DMS 273 (cell line): ENCODE measurements around the gene UGT1A10.
"Not testable (repeated sequence)": the region's sequence is repeated elsewhere in the genome, so short reads cannot be mapped to it uniquely, and the experiment has no call there.

ENCODE experiments used
- DNase-seq: peaks from one replicate; lab custom pipeline; 2025; ENCODE audit not compliant: unreplicated experiment; lab: John Stamatoyannopoulos, UW

The UGT1A10 gene

DNA sequence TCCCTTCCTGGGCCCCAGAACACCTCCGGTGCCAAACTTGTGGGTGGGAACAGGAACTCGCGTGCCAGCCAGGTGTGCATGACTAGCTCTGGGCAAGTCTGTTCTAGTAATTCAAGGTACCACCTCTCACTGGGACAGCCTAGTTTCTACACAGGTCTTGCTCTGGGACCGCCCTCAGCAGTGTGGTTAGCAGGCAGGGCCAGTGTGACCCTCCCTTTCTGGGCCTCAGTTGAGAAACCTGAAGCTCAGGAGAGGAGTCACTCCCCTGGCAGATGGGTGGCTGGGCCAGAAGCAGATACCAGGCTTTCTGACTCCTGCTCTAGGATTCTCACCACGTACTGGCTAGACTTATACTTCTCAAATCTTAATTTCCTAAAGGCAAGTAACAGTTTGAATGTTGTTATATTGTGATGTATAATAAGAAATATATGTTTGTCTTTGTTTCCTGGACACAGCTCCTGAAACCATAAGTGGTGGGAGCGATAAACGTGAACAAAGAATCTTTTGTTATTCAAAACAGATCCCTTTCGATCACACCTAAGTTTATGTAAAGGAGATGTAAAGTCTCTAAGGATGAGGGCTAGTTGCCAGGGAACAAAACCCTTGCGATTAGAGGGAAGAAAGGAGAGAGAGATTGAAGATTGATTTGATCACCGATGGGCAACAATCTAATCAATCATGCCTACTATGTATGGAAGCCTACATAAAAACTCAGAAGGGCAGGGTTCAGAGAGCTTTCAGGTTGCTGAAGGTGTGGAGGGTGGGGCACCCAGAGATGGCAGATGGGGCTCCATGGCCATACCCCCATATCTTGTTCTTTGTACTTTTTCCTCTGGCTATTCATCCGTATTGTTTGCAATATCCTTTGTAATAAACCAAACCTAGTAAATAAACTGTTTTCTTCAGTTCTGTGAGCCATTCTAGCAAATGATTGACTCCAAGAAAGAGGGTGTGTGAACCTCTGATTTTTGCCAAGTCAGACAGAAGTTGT, 55.5 kb downstream of the UGT1A10 start:
- no peak for DNase-seq

DNA sequence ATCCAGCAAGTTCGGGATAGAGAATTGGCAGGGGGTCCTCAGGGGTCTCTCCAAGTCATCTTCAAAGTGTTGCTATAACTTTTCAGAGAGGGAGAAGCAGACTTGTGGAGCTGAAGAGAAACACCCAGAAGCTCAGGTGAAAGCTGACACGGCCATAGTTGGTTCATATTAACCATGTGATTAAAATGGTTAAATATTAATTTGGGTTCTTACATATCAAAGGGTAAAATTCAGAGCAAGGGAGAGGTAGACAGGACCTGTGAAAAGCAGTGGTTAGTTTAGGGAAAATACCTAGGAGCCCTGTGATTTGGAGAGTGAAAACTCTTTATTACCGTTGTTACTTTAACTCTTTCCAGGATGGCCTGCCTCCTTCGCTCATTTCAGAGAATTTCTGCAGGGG, 56.4 kb downstream of the UGT1A10 start, which contains the start of gene UGT1A6:
TSS of gene UGT1A6 (plus strand) at position 243 of the 400 bp plus-strand sequence. CDS start at position 358, 115 bp downstream.
- no peak for DNase-seq

DNA sequence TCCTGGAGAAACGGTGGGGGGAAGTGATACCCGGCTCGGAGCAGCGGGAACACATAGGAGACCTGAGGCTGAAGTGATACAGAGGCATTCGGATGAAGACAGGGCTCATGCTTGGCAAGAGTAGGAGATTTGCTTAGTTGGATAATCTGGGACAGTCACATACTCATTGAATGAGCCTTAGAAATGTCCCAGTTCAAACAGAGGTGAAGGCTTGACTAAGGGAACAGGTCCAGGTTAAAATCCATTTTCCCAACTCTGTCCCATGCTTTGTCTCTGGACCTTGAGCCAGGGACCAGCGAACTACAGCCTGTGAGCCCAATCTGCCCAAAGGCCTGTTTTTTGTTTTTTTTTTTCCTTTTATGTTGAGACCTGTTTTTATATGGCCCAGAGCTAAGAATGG, 57.7 kb downstream of the UGT1A10 start:
- no peak for DNase-seq

DNA sequence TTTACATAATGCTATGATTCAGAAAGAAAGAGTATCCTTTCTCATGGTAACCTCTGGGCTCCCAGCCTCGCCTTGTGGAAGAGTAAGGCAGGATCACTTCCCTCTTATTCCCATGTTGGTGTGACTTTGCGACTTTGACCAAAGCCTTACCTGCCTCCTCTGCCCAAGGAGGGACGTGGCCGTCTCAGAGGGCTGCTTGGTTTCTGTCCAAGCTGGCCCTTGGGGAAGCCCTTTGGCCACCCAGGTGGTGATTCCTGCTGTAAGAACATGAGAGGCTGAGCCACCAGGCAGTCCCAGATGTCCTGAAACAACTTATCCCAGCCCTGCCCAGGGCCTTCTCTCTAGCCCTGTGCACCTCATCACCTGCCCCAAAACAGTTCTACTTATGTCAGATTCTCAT, 62.5 kb downstream of the UGT1A10 start:
- no peak for DNase-seq

DNA sequence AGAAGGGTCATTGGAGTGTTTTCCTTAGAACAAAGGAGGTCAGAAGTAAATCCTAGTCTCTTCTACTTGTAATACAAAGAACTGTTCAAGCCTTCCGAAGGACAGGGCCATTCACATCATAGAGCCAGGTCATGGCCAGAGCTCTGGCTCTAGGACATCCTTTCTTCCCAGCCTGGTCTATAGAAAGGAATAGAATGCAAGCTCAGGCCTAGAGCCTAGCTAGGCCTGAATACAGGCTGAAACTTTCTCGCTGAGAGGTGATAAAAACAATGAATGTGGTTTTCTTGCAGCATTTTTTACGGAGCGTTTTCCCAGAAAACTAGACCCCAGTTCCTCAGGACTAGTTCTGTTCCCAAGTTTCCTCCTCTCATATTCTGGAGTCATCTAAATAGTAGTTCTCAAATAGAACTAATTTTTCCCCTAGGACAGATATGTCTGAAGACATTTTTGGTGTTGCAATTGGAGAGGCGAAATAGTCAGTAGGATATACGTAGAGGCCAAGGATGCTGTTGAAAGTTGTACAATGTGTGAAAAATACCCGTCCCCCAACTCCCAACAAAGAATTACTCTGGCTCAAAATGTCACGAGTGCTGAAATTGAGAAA, 63.3 kb downstream of the UGT1A10 start:
- DNase-seq = no peak

DNA sequence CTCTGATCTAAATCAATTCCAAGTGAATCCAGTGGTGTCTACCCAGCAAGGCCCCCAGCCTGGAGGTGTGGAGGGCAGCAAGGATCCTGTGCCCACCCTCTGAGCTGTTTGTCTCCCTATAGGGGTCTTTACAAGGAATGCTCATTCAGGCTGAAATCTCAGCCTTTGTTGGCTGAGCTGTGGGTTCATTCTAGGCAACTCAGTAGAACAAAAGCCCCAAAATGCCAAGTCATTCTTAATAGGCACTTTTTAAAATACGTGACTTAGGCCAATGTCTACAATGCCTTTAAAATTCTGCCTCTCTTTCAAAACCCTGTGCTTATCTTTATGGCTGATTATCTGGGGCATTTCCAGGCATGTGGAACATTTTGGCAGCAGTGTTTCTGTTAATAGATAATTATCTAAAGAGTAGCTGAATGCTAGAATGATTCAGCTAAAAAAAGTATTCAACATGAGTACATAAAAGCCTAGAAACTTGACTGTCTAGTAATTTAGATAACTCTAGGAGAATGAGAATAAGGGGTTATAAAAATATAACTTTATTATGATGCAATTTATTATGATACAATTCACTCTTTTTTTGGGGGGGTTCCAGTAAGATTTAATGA, 63.9 kb downstream of the UGT1A10 start:
- DNase-seq = peak; percentile 8

DNA sequence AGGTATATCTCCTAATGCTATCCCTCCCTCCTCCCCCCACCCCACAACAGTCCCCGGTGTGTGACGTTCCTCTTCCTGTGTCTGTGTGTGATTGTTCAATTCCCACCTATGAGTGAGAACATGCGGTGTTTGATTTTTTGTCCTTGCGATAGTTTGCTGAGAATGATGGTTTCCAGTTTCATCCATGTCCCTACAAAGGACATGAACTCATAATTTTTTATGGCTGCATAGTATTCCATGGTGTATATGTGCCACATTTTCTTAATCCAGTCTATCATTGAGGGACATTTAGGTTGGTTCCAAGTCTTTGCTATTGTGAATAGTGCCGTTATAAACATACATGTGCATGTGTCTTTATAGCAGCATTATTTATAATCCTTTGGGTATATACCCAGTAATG, 64.6 kb downstream of the UGT1A10 start:
- DNase-seq = not testable (repeated sequence)

DNA sequence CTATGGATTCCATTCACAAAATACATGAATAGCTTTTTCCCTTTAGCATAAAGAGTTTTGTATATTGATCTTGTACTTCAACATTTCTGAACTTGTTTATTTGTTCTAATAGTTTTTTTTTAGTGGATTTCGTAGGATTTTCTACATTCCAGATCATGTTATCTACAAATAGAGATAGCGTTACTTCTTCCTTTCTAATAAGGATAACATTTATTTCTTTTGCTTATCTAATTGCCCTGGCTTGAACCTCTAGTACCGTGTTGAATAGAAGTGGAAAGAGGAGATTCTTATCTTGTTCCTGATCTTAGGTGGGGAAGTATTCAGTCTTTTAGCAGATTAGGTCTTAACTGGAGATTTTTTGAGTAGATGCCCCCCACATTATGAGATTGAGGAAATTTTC, 66.0 kb downstream of the UGT1A10 start:
- no peak for DNase-seq

DNA sequence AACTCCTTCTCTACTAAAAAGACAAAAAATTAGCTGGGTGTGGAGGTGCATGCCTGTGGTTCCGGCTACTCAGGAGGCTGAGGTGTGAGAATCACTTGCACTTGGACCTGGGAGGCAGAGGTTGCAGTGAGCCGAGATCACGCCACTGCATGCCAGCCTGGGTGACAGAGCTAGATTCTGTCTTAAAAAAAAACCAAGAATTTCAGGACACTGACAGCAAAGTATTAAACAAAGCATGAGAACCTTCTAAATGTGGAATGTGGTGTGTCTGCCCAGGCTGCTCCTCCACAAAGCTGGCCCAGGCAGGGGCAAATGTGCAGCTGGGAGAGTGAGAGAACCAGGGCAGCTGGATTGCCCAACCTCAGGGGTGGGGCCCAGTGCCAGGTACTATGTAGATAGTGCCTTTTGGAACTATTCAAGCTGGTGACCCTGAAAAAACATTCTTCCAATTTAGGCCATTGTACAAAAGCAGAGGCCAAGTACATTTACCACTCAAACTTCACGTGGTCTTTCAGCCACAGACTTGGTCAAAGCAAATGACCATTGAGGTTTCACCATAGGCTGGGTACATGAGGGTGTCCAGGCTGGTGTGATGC, 69.8 kb downstream of the UGT1A10 start:
- DNase-seq = no peak

DNA sequence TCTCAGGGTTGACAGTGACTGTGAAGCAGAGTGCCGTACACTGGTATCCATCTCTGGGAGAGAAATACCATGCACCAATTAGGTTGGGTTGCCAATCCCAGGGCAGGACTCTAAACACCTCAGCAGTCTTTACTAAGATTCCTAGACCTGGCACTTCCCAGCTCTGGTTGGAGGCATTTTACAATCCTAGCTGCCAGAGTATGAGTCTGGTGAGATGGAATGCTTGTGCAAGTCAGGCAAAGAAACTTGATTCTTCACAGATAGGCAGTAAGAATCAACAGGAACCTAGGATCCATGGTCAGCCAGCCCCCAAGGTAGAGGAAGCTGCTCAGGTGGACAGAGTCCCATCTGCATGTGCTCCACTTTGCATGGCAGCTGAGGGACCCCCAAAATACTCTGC, 70.5 kb downstream of the UGT1A10 start:
- DNase-seq = no peak

DNA sequence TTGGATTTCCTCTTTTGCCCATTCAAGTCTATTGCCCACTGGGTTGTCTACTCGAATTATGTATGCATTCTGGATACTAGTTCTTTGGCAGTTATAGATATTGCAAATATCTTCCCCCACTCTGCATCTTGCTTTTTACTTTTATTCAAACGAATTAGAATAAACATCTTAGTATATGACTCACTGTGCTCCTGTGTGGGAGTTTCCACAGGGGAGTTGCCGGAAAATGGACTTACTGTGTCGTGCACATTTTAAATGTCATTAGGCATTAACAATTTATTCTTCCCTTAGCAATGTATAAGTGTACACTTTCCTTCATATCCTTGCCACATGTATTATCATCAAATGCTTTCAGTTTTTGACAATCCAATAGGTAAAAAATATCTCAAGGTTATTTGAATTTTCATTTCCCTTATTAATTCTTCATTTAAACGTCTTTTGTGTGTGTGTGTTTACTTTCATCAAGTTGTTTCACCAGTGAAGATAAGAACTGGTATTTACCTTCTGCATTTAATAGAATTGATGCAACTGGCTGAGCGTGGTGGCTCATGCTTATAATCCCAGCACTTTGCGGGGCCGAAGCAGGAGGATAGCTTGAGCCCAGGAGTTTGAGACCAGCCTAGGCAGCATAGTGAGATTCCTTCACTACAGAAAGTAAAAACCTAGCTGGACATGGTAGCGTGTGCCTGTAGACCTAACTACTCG, 71.8 kb downstream of the UGT1A10 start:
- no peak for DNase-seq

DNA sequence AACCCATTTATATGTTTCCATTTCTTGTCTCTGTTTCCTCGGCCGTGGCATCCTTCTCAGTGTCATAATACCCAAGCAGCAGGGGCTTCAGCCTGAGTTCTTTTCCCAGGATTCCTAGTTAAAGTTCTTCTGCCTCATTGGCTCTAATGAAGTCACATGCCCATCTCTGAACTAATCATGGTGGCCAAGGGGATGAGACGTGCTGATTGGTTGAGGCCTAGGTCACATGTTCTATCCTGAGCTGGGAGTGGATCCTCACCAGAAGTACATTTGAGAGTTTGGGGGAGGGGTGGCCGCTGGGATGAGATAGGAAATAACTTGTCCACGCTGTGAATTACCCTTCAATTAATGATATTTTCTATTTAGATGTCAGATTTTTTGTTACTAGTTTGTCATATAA, 72.7 kb downstream of the UGT1A10 start:
- DNase-seq = no peak

DNA sequence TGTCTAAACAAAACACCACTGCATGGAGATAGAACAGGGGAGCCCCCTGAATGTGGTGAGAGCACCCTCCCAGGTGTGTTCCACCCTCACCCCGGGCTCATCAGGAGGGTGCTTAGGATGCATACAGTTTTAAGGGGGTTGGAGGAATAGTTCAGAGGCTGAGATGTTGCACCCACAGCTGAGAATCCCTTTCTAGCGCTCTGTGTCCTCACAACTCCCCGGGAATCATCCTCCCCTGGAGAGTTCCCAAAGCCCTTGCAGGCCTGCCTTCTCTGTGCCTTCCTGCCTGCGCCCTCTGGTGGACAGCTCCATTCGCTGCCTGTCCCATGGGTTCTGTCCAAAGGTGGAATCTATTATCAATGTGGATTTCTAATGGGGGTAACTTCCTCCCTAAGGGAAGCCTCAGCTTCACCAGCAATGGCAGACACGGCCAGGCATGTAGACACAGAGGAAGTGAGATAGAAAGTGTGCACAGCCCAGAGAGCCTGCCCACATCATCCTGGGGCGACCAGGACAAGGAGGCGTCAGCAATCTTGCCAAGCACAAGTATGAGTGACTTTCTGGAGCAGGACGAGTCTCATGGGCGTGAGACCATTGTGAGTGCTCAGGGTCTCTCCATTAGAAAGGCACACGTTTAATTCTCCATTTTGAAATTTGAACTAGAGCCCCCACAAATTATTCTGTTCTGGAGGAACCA, 75.2 kb downstream of the UGT1A10 start:
- peak; percentile 87 for DNase-seq

DNA sequence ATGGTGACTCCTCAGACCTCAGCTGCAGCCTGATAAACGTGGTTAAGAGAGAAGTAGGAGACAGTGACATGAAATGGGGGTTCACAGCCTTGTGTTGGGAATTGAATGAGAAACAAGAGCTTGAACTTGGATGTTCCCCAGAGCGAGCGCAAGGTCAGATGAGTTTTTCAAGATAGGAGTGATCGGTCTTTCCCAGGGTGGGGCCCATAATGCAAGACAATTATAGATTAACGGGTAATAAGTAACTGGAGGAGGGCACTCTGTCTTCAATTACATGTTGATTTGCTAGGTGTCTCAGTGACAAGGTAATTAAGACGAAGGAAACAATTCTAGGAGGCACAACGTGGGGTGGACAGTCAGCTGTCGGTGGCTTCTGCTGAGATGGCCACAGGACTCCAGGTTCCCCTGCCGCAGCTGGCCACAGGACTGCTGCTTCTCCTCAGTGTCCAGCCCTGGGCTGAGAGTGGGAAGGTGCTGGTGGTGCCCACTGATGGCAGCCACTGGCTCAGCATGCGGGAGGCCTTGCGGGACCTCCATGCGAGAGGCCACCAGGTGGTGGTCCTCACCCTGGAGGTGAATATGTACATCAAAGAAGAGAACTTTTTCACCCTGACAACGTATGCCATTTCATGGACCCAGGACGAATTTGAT, 76.5 kb downstream of the UGT1A10 start, which contains the start of gene UGT1A5:
TSS of gene UGT1A5 (plus strand) at position 297 of the 651 bp plus-strand sequence. CDS start at position 382, 85 bp downstream.
- no peak for DNase-seq

DNA sequence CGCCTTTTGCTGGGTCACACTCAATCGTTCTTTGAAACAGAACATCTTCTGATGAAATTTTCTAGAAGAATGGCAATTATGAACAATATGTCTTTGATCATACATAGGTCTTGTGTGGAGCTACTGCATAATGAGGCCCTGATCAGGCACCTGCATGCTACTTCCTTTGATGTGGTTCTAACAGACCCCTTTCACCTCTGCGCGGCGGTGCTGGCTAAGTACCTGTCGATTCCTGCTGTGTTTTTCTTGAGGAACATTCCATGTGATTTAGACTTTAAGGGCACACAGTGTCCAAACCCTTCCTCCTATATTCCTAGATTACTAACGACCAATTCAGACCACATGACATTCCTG, 77.0 kb downstream of the UGT1A10 start:
- no peak for DNase-seq

DNA sequence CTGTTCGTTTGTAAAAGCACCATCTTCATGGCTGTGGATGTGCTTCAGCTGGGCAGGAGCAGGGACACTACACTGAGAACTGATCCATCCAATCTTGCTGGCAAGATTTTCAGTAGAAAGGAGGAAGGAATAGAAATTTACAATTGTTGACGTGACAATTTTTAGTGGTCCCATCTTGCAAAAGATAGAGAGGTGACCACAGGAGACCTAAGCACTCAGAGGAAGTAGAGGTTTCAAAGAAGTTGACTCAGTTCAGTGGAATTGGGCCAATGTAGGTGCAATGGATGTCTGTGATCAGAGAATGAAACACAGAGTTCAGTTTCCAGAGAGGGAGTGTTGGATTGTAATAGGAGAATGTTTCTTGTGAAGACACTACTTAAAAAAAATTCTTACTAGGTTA, 77.9 kb downstream of the UGT1A10 start:
- no peak for DNase-seq

DNA sequence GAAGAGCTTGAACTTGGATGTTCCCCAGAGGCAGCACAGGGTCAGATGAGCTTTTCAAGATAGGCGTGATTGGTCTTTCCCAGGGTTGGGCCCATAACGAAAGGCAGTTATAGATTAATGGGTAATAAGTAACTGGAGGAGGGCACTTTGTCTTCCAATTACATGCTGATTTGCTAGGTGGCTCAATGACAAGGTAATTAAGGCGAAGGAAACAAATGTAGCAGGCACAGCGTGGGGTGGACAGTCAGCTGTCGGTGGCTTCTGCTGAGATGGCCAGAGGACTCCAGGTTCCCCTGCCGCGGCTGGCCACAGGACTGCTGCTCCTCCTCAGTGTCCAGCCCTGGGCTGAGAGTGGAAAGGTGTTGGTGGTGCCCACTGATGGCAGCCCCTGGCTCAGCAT, 82.3 kb downstream of the UGT1A10 start, which contains the start of gene UGT1A4:
TSS of gene UGT1A4 (plus strand) at position 185 of the 400 bp plus-strand sequence. CDS start at position 270, 85 bp downstream.
- DNase-seq = no peak

DNA sequence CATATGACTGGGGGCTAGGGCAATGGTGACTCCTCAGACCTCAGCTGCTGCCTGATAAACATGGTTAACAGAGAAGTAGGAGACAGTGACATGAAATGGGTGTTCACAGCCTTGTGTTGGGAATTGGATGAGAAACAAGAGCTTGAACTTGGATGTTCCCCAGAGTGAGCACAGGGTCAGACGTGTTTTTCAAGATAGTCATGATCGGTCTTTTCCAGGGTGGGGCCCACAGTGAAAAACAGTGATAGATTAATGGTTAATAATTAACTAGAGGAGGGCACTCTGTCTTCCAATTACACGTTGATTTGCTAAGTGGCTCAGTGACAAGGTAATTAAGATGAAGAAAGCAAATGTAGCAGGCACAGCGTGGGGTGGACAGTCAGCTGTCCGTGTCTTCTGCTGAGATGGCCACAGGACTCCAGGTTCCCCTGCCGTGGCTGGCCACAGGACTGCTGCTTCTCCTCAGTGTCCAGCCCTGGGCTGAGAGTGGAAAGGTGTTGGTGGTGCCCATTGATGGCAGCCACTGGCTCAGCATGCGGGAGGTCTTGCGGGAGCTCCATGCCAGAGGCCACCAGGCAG, 92.6 kb downstream of the UGT1A10 start, which contains the start of gene UGT1A3:
TSS of gene UGT1A3 (plus strand) at position 320 of the 579 bp plus-strand sequence. CDS start at position 405, 85 bp downstream.
- no peak for DNase-seq
